ENCODE data around the gene PRTG.

Gene PRTG

DNA sequence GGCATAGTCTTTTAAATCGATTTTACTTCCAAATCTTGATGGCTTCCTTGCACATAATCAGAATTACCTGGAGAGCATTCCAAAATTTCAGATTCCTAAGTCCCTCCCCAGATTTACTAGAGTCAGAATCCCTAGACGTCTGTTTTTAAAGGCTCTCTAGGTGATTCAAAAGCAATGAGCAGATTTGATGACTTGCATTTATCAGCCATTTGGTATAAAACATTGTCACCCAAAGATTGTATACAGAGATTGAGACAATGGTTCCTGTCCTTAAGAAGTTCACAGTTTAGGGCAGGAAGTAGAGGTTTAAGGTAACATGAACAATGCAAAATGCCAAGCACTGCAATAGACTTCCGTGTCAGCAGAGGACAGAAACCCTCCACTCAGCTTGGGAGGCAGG is 152.2 kb downstream of the PRTG start:
- TF ChIP-seq, protein P1, sequence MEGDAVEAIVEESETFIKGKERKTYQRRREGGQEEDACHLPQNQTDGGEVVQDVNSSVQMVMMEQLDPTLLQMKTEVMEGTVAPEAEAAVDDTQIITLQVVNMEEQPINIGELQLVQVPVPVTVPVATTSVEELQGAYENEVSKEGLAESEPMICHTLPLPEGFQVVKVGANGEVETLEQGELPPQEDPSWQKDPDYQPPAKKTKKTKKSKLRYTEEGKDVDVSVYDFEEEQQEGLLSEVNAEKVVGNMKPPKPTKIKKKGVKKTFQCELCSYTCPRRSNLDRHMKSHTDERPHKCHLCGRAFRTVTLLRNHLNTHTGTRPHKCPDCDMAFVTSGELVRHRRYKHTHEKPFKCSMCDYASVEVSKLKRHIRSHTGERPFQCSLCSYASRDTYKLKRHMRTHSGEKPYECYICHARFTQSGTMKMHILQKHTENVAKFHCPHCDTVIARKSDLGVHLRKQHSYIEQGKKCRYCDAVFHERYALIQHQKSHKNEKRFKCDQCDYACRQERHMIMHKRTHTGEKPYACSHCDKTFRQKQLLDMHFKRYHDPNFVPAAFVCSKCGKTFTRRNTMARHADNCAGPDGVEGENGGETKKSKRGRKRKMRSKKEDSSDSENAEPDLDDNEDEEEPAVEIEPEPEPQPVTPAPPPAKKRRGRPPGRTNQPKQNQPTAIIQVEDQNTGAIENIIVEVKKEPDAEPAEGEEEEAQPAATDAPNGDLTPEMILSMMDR (IDR thresholded peaks at IDR 0.05; ENCODE audit: insufficient read depth, missing control alignments), result no peak
- FAIRE-seq, result no peak
- no peak for DNase-seq (ENCODE audit: insufficient read length, low spot score)

DNA sequence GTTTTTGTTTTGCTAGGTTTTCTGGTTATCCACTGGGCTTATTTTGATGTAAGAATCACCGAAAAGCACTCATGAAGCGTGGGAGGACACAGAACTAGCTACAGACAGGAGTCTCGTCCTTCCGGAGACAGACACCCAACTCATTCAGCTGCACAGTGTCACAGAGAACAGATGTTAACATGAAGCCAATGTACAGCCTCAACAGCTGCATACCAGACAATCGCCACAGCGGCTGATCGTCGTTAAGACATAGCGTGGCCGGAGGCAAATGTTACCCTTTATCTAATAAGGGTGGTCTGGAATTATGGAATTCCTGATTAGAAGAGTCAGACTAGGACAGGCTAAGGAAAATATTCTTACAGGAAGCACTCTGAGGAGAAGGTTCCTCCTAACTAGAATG is 153.7 kb downstream of the PRTG start:
- TF ChIP-seq, protein P1 (IDR thresholded peaks at IDR 0.05; ENCODE audit: insufficient read depth, missing control alignments), result no peak
- no peak for FAIRE-seq
- DNase-seq (ENCODE audit: insufficient read length, low spot score), result no peak

DNA sequence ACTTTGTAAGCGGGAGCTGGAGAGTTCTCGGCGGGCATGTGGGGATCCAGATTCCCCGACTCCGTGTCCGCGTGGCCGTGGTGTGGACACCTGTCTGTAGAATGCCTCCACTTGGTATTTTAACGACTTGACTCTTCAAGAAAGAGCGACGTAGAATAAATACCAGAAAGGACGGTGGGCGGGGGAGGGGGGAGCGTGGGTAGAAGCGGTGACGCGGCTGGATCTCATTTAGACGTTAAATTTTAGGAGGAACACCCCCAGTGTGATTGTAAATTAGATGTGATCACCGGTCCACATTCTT is 154.2 kb downstream of the PRTG start:
- no peak for DNase-seq (ENCODE audit: insufficient read length, low spot score)
- FAIRE-seq, result no peak
- TF ChIP-seq, protein P1 (IDR thresholded peaks at IDR 0.05; ENCODE audit: insufficient read depth, missing control alignments), result no peak

DNA sequence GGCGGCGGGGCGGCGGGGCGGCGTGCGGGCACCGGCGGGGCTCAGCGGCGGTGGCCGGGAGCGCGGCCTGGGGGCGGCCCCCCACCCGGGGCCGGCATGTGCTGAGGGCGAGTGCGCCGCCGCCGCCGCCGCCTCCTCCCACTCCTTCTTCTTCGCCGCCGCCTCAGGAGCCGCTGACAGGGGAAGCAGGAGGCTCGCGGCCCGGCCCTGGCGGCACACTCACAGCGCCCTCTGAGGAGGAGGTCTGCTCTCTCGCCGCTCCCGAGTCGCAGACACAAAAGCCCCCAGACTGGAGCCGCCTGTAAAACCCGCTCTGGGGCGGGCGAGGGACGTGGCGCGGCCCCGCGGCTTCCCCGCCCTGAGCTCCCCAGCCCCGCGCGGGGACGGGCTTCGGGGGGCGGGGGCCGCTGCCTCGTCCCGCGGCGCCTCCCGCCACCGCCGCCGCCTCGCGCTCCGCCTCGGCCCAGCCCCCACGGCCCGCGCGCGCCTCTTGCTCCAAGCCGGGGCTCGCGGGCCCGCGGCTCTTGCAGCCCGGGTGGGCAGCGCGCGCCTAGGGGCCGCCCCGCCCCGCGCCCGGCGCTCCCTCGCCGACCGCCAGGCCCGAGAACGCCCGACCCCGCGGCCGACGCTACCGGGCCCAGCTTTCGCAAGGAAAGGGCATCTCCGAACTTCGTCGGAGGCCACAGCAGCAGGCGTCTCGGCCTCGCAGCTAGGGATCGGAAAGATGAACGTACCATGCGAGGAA is 154.7 kb downstream of the PRTG start, which contains the start of gene PYGO1:
Gene PYGO1, minus strand, starts transcription at position 276 of the 745 bp plus-strand sequence. CDS start 462 bp downstream, outside the sequence.
- TF ChIP-seq, protein P1 (IDR thresholded peaks at IDR 0.05; ENCODE audit: insufficient read depth, missing control alignments), result no peak
- FAIRE-seq (no peak), DNase-seq (ENCODE audit: insufficient read length, low spot score) (peak; percentile 34)

DNA sequence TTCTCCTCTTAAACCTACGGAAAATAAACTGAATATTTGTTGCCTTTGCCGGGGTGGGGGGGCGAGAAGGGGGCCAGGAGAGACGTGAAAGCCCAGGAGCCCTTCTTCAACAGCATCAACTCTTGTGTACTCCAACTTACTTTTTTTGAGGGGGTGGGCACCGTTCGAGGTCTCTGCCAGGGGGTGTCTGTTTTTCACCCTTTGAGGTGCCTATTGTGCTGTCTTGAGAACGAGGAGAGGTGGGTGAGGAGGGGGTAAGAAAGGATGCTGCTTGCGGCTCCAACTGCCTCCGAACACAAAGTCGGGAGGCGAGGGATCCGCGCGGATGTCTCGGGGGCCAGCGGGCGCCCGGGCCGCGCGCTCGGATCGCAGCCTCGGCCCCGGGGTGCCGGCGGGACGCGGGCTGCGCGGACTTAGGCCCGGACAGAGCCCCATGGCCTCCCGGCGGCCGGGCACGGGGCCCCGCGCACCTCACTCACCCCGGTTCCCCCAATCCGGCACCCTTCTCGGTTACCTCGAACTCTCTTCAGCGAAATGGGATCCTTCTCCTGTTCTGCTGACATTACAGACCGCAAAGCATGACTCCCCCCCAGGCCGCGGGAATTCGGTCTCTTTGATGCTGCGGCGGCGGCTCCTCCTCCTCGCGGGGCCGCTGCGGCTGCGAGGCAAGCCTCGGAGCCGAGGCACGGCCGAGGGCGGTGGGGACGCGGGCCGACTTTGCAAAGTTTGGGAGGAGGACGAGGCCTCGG is 155.5 kb downstream of the PRTG start:
- FAIRE-seq (no peak), DNase-seq (ENCODE audit: insufficient read length, low spot score) (peak; percentile 33)
- TF ChIP-seq, protein P1 (IDR thresholded peaks at IDR 0.05; ENCODE audit: insufficient read depth, missing control alignments), result no peak

DNA sequence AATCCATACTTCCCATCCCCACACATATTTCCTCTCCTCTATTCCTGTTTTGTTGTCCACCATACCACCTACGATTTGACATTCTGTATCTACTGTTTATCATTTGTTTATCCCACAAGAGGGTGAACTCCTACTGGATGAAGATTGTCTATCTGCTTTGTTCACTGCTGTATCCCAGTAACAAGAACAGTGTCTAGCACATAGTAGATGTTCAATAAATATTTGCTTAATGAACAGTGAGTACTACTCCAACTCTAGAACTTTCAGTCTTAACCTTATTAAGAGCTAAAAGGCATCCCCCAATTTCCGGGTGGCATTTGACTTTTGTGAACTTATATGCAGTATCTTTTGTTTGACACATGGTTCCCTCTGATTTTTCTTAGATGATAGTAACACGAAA is 156.1 kb downstream of the PRTG start:
- DNase-seq (ENCODE audit: insufficient read length, low spot score), result no peak
- FAIRE-seq, result no peak
- TF ChIP-seq, protein P1 (IDR thresholded peaks at IDR 0.05; ENCODE audit: insufficient read depth, missing control alignments), result no peak

DNA sequence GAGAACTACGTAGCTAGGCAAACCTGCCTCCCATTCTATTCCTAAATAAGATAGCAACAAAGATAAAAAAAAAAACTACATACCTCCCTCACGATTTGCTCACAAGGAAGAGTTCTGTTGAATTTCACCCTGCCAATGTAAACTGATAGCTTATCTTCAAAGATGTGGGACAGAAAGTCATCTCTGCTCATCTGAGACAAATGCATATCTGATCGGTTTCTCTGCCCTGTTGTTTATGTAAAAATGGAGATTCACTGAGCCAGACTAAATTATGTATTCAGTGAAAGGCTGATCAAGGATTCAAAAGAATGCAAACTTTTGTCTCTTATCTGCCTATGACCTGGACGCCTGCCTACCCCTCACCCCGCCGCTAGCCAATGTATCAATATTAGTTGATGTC is 166.0 kb downstream of the PRTG start:
- TF ChIP-seq, protein P1 (IDR thresholded peaks at IDR 0.05; ENCODE audit: insufficient read depth, missing control alignments), result no peak
- no peak for DNase-seq (ENCODE audit: insufficient read length, low spot score)
- no peak for FAIRE-seq

Data from D721Med (cell line).